Measurements from ENCODE around the gene ZSWIM5.

DNA sequence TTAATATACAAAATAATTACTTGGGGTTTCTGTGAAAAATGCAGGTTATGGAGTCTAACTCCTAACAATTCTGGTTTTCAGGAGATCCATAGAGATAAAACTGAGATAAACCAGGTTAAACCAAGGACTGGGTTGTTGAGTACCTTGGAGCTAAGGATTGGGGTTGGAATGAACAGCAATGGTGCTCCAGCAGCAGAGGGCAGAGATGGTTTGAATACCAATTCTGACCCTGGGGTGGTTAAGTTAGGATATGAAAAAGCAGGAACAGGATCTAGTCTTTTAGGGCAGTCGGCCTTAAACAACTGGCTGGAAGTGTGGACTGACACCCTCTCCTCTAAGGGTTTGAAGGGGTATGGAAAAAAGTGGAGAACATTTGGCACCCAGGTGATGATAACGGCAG is 141.3 kb downstream of the ZSWIM5 start:
- TF ChIP-seq CREM (CRISPR knock-in tag; IDR thresholded peaks at IDR 0.05) (no peak), NR2C2 (CRISPR knock-in tag; IDR thresholded peaks at IDR 0.05) (no peak), ESRRA (CRISPR knock-in tag; IDR thresholded peaks at IDR 0.05; ENCODE audit: borderline replicate concordance) (no peak), TCF7 (CRISPR knock-in tag; IDR thresholded peaks at IDR 0.05; ENCODE audit: low read depth) (no peak), SP1 (CRISPR knock-in tag; conservative IDR thresholded peaks at IDR 0.05) (no peak), ZNF121 (CRISPR knock-in tag; IDR thresholded peaks at IDR 0.05) (no peak), KAT7 (CRISPR knock-in tag; IDR thresholded peaks at IDR 0.05; ENCODE audit: borderline replicate concordance) (no peak), RELA (CRISPR knock-in tag; IDR thresholded peaks at IDR 0.05; ENCODE audit: borderline replicate concordance) (no peak)
- TF ChIP-seq, protein P1, sequence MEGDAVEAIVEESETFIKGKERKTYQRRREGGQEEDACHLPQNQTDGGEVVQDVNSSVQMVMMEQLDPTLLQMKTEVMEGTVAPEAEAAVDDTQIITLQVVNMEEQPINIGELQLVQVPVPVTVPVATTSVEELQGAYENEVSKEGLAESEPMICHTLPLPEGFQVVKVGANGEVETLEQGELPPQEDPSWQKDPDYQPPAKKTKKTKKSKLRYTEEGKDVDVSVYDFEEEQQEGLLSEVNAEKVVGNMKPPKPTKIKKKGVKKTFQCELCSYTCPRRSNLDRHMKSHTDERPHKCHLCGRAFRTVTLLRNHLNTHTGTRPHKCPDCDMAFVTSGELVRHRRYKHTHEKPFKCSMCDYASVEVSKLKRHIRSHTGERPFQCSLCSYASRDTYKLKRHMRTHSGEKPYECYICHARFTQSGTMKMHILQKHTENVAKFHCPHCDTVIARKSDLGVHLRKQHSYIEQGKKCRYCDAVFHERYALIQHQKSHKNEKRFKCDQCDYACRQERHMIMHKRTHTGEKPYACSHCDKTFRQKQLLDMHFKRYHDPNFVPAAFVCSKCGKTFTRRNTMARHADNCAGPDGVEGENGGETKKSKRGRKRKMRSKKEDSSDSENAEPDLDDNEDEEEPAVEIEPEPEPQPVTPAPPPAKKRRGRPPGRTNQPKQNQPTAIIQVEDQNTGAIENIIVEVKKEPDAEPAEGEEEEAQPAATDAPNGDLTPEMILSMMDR (IDR thresholded peaks at IDR 0.05) = no peak
- TF ChIP-seq, protein P2, sequence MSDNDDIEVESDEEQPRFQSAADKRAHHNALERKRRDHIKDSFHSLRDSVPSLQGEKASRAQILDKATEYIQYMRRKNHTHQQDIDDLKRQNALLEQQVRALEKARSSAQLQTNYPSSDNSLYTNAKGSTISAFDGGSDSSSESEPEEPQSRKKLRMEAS (CRISPR knock-in tag; IDR thresholded peaks at IDR 0.05) = no peak
- TF ChIP-seq, protein P3, sequence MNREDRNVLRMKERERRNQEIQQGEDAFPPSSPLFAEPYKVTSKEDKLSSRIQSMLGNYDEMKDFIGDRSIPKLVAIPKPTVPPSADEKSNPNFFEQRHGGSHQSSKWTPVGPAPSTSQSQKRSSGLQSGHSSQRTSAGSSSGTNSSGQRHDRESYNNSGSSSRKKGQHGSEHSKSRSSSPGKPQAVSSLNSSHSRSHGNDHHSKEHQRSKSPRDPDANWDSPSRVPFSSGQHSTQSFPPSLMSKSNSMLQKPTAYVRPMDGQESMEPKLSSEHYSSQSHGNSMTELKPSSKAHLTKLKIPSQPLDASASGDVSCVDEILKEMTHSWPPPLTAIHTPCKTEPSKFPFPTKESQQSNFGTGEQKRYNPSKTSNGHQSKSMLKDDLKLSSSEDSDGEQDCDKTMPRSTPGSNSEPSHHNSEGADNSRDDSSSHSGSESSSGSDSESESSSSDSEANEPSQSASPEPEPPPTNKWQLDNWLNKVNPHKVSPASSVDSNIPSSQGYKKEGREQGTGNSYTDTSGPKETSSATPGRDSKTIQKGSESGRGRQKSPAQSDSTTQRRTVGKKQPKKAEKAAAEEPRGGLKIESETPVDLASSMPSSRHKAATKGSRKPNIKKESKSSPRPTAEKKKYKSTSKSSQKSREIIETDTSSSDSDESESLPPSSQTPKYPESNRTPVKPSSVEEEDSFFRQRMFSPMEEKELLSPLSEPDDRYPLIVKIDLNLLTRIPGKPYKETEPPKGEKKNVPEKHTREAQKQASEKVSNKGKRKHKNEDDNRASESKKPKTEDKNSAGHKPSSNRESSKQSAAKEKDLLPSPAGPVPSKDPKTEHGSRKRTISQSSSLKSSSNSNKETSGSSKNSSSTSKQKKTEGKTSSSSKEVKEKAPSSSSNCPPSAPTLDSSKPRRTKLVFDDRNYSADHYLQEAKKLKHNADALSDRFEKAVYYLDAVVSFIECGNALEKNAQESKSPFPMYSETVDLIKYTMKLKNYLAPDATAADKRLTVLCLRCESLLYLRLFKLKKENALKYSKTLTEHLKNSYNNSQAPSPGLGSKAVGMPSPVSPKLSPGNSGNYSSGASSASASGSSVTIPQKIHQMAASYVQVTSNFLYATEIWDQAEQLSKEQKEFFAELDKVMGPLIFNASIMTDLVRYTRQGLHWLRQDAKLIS (CRISPR knock-in tag; IDR thresholded peaks at IDR 0.05; ENCODE audit: borderline replicate concordance) = no peak
- TF ChIP-seq, protein P4, sequence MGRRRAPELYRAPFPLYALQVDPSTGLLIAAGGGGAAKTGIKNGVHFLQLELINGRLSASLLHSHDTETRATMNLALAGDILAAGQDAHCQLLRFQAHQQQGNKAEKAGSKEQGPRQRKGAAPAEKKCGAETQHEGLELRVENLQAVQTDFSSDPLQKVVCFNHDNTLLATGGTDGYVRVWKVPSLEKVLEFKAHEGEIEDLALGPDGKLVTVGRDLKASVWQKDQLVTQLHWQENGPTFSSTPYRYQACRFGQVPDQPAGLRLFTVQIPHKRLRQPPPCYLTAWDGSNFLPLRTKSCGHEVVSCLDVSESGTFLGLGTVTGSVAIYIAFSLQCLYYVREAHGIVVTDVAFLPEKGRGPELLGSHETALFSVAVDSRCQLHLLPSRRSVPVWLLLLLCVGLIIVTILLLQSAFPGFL (CRISPR knock-in tag; IDR thresholded peaks at IDR 0.05; ENCODE audit: borderline replicate concordance) = no peak

Measured in WTC11 (cell line).